GM18505 (cell line): ENCODE results near the gene S100P.

ENCODE experiments used
- ATAC-seq: cut with Tn5 transposase; IDR thresholded peaks from one replicate; pipeline ENCODE4 v1.9.1; 2021; ENCODE audit not compliant: unreplicated experiment
- POLR2A ChIP-seq: IDR thresholded peaks from 4 replicates; pipeline ENCODE4 v1.6.1; 2011; ENCODE audit warnings: borderline replicate concordance; ENCODE audit not compliant: insufficient read depth, insufficient read length; ENCODE audit errors: extremely low read depth

Gene S100P

GRCh38 chr4:6695660-6696610, 2.3 kb downstream of the S100P start:
- no peak for ATAC-seq
- no peak for TF ChIP-seq POLR2A

- no peak for ATAC-seq
- no peak for TF ChIP-seq POLR2A
These were observed 2.9 kb downstream of the S100P start for GRCh38 chr4:6696611-6697010.

GRCh38 chr4:6697131-6697530, 3.5 kb downstream of the S100P start:
- no peak for TF ChIP-seq POLR2A
- no peak for ATAC-seq

- no peak for ATAC-seq
- no peak for TF ChIP-seq POLR2A
These were observed 5.7 kb downstream of the S100P start for GRCh38 chr4:6699388-6699787.

- ATAC-seq: no peak
- TF ChIP-seq POLR2A: no peak
These were observed 6.2 kb downstream of the S100P start for GRCh38 chr4:6699903-6700302.

GRCh38 chr4:6701371-6701770, 7.7 kb downstream of the S100P start:
- no peak for TF ChIP-seq POLR2A
- ATAC-seq: no peak

GRCh38 chr4:6702761-6703160, 9.1 kb downstream of the S100P start:
- ATAC-seq: no peak
- no peak for TF ChIP-seq POLR2A

GRCh38 chr4:6703786-6704185, 10.1 kb downstream of the S100P start:
- TF ChIP-seq POLR2A: no peak

GRCh38 chr4:6705646-6706045, 12.0 kb downstream of the S100P start:
- TF ChIP-seq POLR2A: no peak
- no peak for ATAC-seq

More at GRCh38 chr4:6703786-6704185, 10.1 kb downstream of the S100P start:
- no peak for ATAC-seq

- ATAC-seq: no peak
- no peak for TF ChIP-seq POLR2A
These were observed 12.5 kb downstream of the S100P start for GRCh38 chr4:6706173-6706572.

GRCh38 chr4:6709230-6710114, 15.8 kb downstream of the S100P start, which contains the start of gene MRFAP1L1:
Gene MRFAP1L1, minus strand, starts transcription at chr4:6709865. Its CDS starts 236 bp downstream, at chr4:6709629.
- peak; percentile 85 for TF ChIP-seq POLR2A
- peak; percentile 78 for ATAC-seq

GRCh38 chr4:6710282-6710681, 16.6 kb downstream of the S100P start:
- TF ChIP-seq POLR2A: no peak
- ATAC-seq: peak; percentile 4

GRCh38 chr4:6710996-6711395, 17.3 kb downstream of the S100P start:
- ATAC-seq: no peak
- no peak for TF ChIP-seq POLR2A
